Thyroid gland (tissue), 4 donors: ENCODE measurements around the gene MLH3. TPM values are rescaled to one million over a fixed set of nuclear protein-coding genes. Genes with fewer than 3 reads are reported as not detected.

Source experiments
- DNase-seq, 2 donors: peaks; one replicate each; pipeline ENCODE4 v3.0.0-alpha.2; 2019
- H3K27ac ChIP-seq, 3 donors: fragments of 200-600 bp; sonication (generic); 1 replicate in 2 of 3; 2 replicates in 1 of 3; pipeline ENCODE4 v1.5.1; 2016 to 2019; ENCODE audit warnings: mild to moderate bottlenecking in 1 of 3, moderate library complexity in 1 of 3
- H3K27me3 ChIP-seq: fragments of 200-600 bp; sonication (generic); one replicate; pipeline ENCODE4 v1.5.1; 2019
- H3K36me3 ChIP-seq, 2 donors: fragments of 200-600 bp; sonication (generic); one replicate each; pipeline ENCODE4 v1.5.1; 2016 to 2019
- H3K4me1 ChIP-seq, 2 donors: fragments of 200-600 bp; sonication (generic); one replicate each; pipeline ENCODE4 v1.5.1; 2017 to 2019
- H3K4me3 ChIP-seq, 3 donors: fragments of 200-600 bp; sonication (generic); replicated peaks in 1 of 3; 1 replicate in 2 of 3; 2 replicates in 1 of 3; pipeline ENCODE4 v1.5.1; 2016; ENCODE audit warnings: mild to moderate bottlenecking in 1 of 3
- H3K9me3 ChIP-seq: fragments of 200-600 bp; sonication (generic); one replicate; pipeline ENCODE4 v1.5.1; 2017
- CTCF ChIP-seq, 6 experiments: fragments of 200-600 bp in 3 of 6; fragments of 450-650 bp in 3 of 6; sonication (generic) in 3 of 6; IDR thresholded peaks; one replicate each; pipeline ENCODE4 v1.5.1; 2016 to 2019; ENCODE audit warnings: antibody characterized with exemption in 6 of 6, mild to moderate bottlenecking in 2 of 6, inconsistent platforms in 1 of 6, moderate library complexity in 1 of 6
- POLR2A ChIP-seq, 2 donors: fragments of 450-650 bp; IDR thresholded peaks; one replicate each; pipeline ENCODE4 v1.6.1; 2017; ENCODE audit warnings: antibody characterized with exemption in 2 of 2, mild to moderate bottlenecking in 2 of 2, moderate library complexity in 1 of 2
- WGBS, 2 donors: methylation state at CpG; one replicate each; pipeline ENCODE4 v1.1.5; 2017; 5-methylcytosine and 5-hydroxymethylcytosine counted together
- intact Hi-C: fragments of 100-400 bp; cut with DNase I; formaldehyde crosslinking; loops from one replicate; pipeline ENCODE4 v1.15.1; 2023
- total RNA-seq, 4 donors: library from RNA; depleted of rRNA; stranded (reverse); fragments of >200 nt; gene quantifications; one replicate each; pipeline ENCODE4 v1.2.3, GENCODE V29; 2016

Gene MLH3
- total RNA-seq, 4 donors from 2014 or later: 48.1 to 68.1 (median 57.9) TPM

GRCh38 chr14:75042035-75042434 lies 9.2 kb downstream of the MLH3 start:
- TF ChIP-seq CTCF (IDR thresholded peaks at IDR 0.05): no peak
- TF ChIP-seq POLR2A (IDR thresholded peaks at IDR 0.05): no peak
- no peak overlapping the region for H3K27ac ChIP-seq
- no peaks in the 10 kb centered on the region for H3K27me3 ChIP-seq
- peaks cover 0 to 3% of the 10 kb centered on the region in 2 donors for H3K36me3 ChIP-seq
- peaks cover 18 to 29% of the 10 kb centered on the region in 2 donors for H3K4me1 ChIP-seq
- no peak for DNase-seq
- H3K4me3 ChIP-seq: no peak overlapping the region
- 82 to 86% methylated on average over 6 of the region's 6 CpGs for WGBS, 2 donors
- no peaks in the 10 kb centered on the region for H3K9me3 ChIP-seq
- intact Hi-C loops: no loop called here

- DNase-seq: no peak
- Histone ChIP-seq H3K4me3 (no peak overlapping the region), H3K36me3 (peaks cover 0 to 3% of the 10 kb centered on the region in 2 donors), H3K9me3 (no peaks in the 10 kb centered on the region), H3K27me3 (no peaks in the 10 kb centered on the region), H3K4me1 (peaks cover 18 to 25% of the 10 kb centered on the region in 2 donors), H3K27ac (no peak overlapping the region)
- intact Hi-C loops: no loop called here
- WGBS, 2 donors: 85 to 94% methylated on average over 4 of the region's 4 CpGs
- no peak for TF ChIP-seq CTCF (IDR thresholded peaks at IDR 0.05)
- TF ChIP-seq POLR2A (IDR thresholded peaks at IDR 0.05): no peak
Measured at GRCh38 chr14:75041613-75042012, 9.7 kb downstream of the MLH3 start.

- peaks cover 16 to 18% of the 10 kb centered on the region in 2 donors for H3K4me1 ChIP-seq
- TF ChIP-seq POLR2A (IDR thresholded peaks at IDR 0.05) (no peak), CTCF (IDR thresholded peaks at IDR 0.05) (no peak)
- H3K9me3 ChIP-seq: no peaks in the 10 kb centered on the region
- H3K36me3 ChIP-seq: peaks cover 0 to 3% of the 10 kb centered on the region in 2 donors
- H3K27ac ChIP-seq: no peak overlapping the region
- H3K27me3 ChIP-seq: no peaks in the 10 kb centered on the region
- DNase-seq: no peak
- intact Hi-C loops: no loop called here
- 98 to 100% methylated on average over 2 of the region's 2 CpGs for WGBS, 2 donors
- no peak overlapping the region for H3K4me3 ChIP-seq
Measured at GRCh38 chr14:75040959-75041358, 10.3 kb downstream of the MLH3 start.

- Histone ChIP-seq H3K4me3 (no peak overlapping the region), H3K27me3 (no peaks in the 10 kb centered on the region), H3K4me1 (peaks cover 11 to 14% of the 10 kb centered on the region in 2 donors), H3K9me3 (no peaks in the 10 kb centered on the region), H3K36me3 (peaks cover 0 to 3% of the 10 kb centered on the region in 2 donors), H3K27ac (no peak overlapping the region)
- DNase-seq: no peak
- intact Hi-C loops: no loop called here
- 93 to 100% methylated on average over 1 of the region's 1 CpG for WGBS, 2 donors
- no peak for TF ChIP-seq CTCF (IDR thresholded peaks at IDR 0.05)
- TF ChIP-seq POLR2A (IDR thresholded peaks at IDR 0.05): no peak
Measured at GRCh38 chr14:75040507-75040906, 10.8 kb downstream of the MLH3 start.

GRCh38 chr14:75032939-75033338 lies 18.3 kb downstream of the MLH3 start:
- Histone ChIP-seq H3K4me1 (peaks cover 6 to 25% of the 10 kb centered on the region in 2 donors), H3K27me3 (no peaks in the 10 kb centered on the region), H3K9me3 (no peaks in the 10 kb centered on the region), H3K4me3 (no peak overlapping the region), H3K36me3 (peaks cover 5 to 15% of the 10 kb centered on the region in 2 donors), H3K27ac (no peak overlapping the region)
- DNase-seq: no peak
- 92 to 97% methylated on average over 2 of the region's 2 CpGs for WGBS, 2 donors
- TF ChIP-seq CTCF (IDR thresholded peaks at IDR 0.05): no peak
- no peak for TF ChIP-seq POLR2A (IDR thresholded peaks at IDR 0.05)
- intact Hi-C loops: no loop called here
